Medulla oblongata (tissue), 1 donor: Measurements from ENCODE around the gene IL18RAP.

Experiments
- DNase-seq: peaks from one replicate; pipeline ENCODE4 v3.0.0-alpha.2; 2015; ENCODE audit errors: extremely low spot score

The IL18RAP gene

DNA sequence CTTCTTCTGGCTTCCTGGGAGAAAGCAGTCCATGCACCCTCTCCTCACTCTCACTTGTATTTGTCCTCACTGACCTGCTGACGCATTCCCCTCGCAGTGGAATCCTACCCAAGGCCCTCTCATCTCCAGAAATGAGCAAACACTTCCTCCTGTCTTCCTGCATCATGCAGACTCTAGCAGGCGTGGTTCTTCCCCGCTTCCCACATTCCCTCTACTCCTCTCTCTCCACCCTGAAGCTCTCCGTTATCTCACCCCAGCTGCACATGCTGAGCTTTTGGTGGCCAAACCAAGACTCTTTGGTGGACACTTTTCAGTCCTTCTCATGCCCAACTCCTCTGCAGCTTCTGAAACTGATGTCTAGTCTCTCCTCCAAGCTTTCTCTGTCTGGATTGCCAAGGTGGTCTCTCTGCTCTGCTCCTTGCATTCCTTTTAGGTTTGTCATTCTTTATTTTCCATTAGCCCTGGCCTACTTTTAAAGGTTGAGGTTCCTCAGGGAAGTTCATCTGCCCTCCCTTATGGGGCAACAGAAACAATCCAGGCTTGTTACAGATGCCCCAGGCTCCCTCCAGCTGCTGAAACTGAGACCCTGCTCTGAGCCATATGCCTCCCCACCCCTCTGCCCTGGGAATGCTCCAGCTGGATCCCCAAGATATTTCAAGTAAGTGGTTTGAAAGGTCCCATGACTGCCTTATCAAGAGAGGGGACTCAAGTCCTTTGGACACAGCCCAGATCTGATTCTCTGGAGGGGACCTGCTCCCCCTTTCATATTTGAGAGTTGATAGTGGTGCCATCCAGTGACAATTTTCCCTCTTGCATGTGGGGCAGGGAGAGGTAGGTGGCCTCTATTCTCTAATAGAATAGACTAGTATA lies 835 bp upstream of the IL18RAP start:
- no peak for DNase-seq

- DNase-seq = no peak
These were observed 408 bp downstream of the IL18RAP start for GRCh38 chr2:102423368-102423767.

- DNase-seq = peak; percentile 27
These were observed 1.8 kb downstream of the IL18RAP start for GRCh38 chr2:102424754-102425153.

- no peak for DNase-seq
These were observed 2.6 kb downstream of the IL18RAP start for GRCh38 chr2:102425441-102426132.

GRCh38 chr2:102427249-102427648 lies 4.3 kb downstream of the IL18RAP start:
- no peak for DNase-seq

GRCh38 chr2:102428573-102428972 lies 5.6 kb downstream of the IL18RAP start:
- no peak for DNase-seq

GRCh38 chr2:102432386-102432785 lies 9.4 kb downstream of the IL18RAP start:
- no peak for DNase-seq

GRCh38 chr2:102433973-102434654 lies 11.2 kb downstream of the IL18RAP start:
- DNase-seq = no peak

GRCh38 chr2:102434655-102435381 lies 11.9 kb downstream of the IL18RAP start:
- DNase-seq = no peak

- no peak for DNase-seq
These were observed 12.8 kb downstream of the IL18RAP start for GRCh38 chr2:102435741-102436140.

DNA sequence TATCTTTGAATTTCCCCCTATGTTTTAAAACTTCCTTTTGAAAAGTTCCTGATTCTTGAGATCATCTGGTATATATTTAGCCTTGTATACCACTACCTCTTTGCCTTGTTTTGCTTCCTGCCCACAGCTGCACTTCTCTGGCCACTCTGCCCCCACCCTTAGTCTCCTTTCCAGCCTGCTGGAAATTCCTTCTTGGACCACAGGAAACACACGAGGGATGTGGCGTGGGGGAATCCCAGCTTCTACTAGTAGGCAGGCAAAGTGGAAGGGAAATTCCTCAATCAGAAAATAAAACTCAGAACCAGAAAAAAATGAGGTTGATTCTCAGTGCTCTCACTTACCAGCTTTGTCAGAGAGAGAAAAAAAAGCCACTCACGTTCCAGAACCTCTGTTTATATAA lies 13.4 kb downstream of the IL18RAP start:
- peak; percentile 21 for DNase-seq

GRCh38 chr2:102437122-102437521 lies 14.2 kb downstream of the IL18RAP start:
- DNase-seq = no peak

DNA sequence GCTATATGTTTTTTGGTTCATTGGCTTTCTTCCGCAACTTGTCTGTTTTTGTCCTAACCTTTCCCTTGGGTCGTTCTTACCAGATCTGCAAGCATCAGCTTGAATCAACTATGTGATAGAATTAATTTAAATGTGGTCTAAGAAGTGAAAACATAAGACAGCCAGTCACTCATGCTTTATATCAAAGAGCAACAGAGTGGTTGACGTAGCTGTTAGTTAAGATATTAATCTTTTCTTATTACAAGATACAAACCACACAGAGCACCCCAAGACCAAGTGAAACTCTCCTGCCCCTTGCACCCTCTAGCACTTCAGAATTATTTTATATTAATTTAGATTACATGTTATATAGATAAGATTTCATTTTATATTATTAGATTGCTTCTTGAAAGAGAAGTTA lies 15.2 kb downstream of the IL18RAP start:
- DNase-seq = no peak

DNA sequence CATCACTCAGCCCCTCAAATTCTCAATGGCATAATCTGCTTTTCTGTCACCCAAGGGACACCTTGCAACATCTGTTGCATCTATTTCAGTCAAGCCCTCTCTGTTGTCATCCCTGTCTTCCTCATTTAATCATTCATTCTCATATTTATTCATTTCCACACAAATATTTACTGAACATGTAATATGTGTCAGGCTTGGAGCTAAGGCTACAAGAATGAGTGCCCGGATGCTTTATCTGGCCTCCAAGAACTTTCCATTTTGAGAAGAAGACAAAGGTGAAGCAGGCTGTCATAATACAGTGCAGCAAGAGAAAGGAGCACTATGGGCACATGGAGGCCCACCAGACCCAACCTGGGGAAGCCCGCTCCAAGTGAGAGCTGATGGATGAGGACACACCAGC lies 15.6 kb downstream of the IL18RAP start:
- DNase-seq = no peak

GRCh38 chr2:102439065-102439695 lies 16.2 kb downstream of the IL18RAP start:
- DNase-seq = no peak

- DNase-seq = peak; percentile 40
These were observed 20.2 kb downstream of the IL18RAP start for GRCh38 chr2:102442967-102443828.

DNA sequence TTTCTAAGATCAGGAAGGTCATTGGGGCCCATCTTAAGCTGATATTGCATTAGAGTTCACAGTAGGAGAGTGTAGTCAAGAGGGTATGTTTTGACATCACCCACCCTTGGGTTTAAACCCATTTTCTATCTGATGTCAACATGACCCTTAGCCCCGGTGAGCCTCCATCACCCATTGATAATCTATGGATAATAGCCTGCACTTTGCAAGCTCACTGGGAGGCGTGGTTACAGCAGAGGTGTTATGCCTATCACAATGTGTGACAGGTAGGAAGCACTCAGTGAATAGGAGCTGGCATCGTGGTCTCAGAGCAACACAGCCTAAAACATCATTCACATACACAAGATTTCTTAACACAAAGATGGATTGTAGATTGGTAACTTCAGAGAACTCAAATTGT lies 21.3 kb downstream of the IL18RAP start:
- no peak for DNase-seq

DNA sequence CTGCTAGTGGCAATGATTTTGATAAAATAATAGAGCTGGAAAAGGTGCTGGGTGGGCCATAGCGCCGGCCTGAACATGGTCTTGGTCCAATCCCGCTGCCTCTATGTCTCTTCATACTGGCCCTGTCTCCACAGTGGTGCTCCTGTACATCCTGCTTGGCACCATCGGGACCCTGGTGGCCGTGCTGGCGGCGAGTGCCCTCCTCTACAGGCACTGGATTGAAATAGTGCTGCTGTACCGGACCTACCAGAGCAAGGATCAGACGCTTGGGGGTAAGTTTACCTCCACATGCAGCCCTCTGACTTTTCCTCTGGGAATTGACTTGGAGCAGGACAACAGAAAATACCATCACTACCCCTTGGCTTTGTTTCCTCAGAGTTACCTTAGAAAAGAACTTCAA lies 24.0 kb downstream of the IL18RAP start:
- no peak for DNase-seq

DNA sequence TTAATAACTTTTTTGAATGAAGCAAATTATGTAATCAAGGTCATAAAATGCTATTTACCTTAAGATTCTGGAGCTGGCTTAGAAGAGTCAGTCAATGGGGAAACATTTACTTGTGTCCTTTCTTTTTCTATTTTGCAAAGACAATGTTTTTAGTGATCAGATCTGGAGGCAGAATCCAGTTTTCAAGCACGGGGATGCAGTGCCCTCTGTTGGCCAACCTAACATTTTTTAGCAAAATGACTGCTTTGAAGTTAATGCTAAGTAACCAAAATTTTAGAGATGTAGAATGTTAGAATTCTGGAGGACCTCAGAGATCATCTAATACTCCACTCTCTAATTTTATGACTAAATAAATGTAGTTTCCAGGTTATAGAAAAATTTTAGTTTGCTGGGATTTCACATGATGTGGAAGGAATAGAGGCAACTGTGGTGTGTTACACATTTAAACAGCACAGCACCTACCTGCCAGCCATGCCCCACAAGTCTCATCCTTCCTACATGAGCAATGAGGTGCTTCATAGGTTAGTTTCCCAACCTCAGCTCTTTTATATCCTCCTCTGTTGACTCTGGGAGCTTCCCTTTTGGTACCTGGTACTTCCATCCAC lies 26.5 kb downstream of the IL18RAP start:
- peak; percentile 61 for DNase-seq

- no peak for DNase-seq
These were observed 29.0 kb downstream of the IL18RAP start for GRCh38 chr2:102451968-102452367.
